Astrocyte (in vitro differentiated cells and primary cell): ENCODE results near the gene TK2. TPM values are rescaled to one million over a fixed set of nuclear protein-coding genes. Genes with fewer than 3 reads are reported as not detected.

ENCODE experiments used
- DNase-seq: peaks from one replicate; pipeline ENCODE4 v3.0.0-alpha.2; 2010; ENCODE audit warnings: low read depth
- FAIRE-seq: peaks from 2 replicates; lab custom pipeline; 2011; peaks lifted over from hg19 to GRCh38; lab: Jason Lieb, UNC
- H2AFZ ChIP-seq: 2 replicates; pipeline ENCODE4 v1.6.0; 2012; ENCODE audit warnings: low read depth, low read length, inconsistent platforms
- H3K27ac ChIP-seq: 2 replicates; pipeline ENCODE4 v1.5.1; 2011; ENCODE audit warnings: low read depth, low read length, inconsistent platforms
- H3K27me3 ChIP-seq: 2 replicates; pipeline ENCODE4 v1.6.0; 2011; ENCODE audit warnings: low read length, inconsistent platforms; ENCODE audit not compliant: insufficient read depth
- H3K36me3 ChIP-seq: 2 replicates; pipeline ENCODE4 v1.5.1; 2011; ENCODE audit warnings: low read length, inconsistent platforms; ENCODE audit not compliant: insufficient read depth
- H3K4me1 ChIP-seq: 2 replicates; pipeline ENCODE4 v1.5.1; 2011; ENCODE audit warnings: low read length, inconsistent platforms; ENCODE audit not compliant: insufficient read depth
- H3K4me2 ChIP-seq: 2 replicates; pipeline ENCODE4 v1.6.0; 2012; ENCODE audit warnings: low read length, inconsistent platforms
- H3K4me3 ChIP-seq: 2 replicates; pipeline ENCODE4 v1.5.1; 2011; ENCODE audit warnings: low read depth, mild to moderate bottlenecking, low read length, inconsistent platforms; ENCODE audit not compliant: insufficient read depth
- H3K79me2 ChIP-seq: 2 replicates; pipeline ENCODE4 v1.6.0; 2012; ENCODE audit warnings: mild to moderate bottlenecking, low read length, inconsistent platforms; ENCODE audit not compliant: insufficient read depth
- H3K9ac ChIP-seq: 2 replicates; pipeline ENCODE4 v1.6.0; 2012; ENCODE audit warnings: mild to moderate bottlenecking, low read length, inconsistent platforms
- H3K9me3 ChIP-seq: 2 replicates; pipeline ENCODE4 v1.5.1; 2012; ENCODE audit warnings: low read depth, mild to moderate bottlenecking, low read length, inconsistent platforms; ENCODE audit not compliant: insufficient read depth
- H4K20me1 ChIP-seq: 2 replicates; pipeline ENCODE4 v1.6.0; 2012; ENCODE audit warnings: low read length, inconsistent platforms; ENCODE audit not compliant: insufficient read depth
- H3K27ac Mint-ChIP-seq: one replicate; pipeline ENCODE4 v1.8.0; 2021; ENCODE audit warnings: mild to moderate bottlenecking, mixed read lengths; ENCODE audit not compliant: unreplicated experiment
- H3K27me3 Mint-ChIP-seq: one replicate; pipeline ENCODE4 v1.8.0; 2021; ENCODE audit warnings: low read depth, mixed read lengths; ENCODE audit not compliant: unreplicated experiment
- H3K36me3 Mint-ChIP-seq: one replicate; pipeline ENCODE4 v1.8.0; 2021; ENCODE audit warnings: low read depth, mixed read lengths; ENCODE audit not compliant: unreplicated experiment
- H3K4me1 Mint-ChIP-seq: one replicate; pipeline ENCODE4 v1.8.0; 2021; ENCODE audit warnings: low read depth, mixed read lengths; ENCODE audit not compliant: unreplicated experiment
- H3K4me3 Mint-ChIP-seq: one replicate; pipeline ENCODE4 v1.8.0; 2021; ENCODE audit warnings: mild to moderate bottlenecking, moderate library complexity, mixed read lengths; ENCODE audit not compliant: unreplicated experiment
- H3K9me3 Mint-ChIP-seq: one replicate; pipeline ENCODE4 v1.8.0; 2021; ENCODE audit warnings: mild to moderate bottlenecking, mixed read lengths; ENCODE audit not compliant: unreplicated experiment
- EZH2 ChIP-seq: IDR thresholded peaks from 2 replicates; pipeline ENCODE4 v1.6.1; 2012; ENCODE audit warnings: mild to moderate bottlenecking, low read length, inconsistent platforms; ENCODE audit not compliant: insufficient read depth
- total RNA-seq: library from RNA; stranded (reverse); gene quantifications from 2 replicates; pipeline ENCODE4 v1.2.1, GENCODE V29; 2021
- TF ChIP-seq, protein P1 (sequence below): IDR thresholded peaks from 2 replicates; pipeline ENCODE4 v1.5.1; 2011; ENCODE audit warnings: low read depth, mild to moderate bottlenecking, inconsistent platforms, low read length, moderate library complexity; ENCODE audit not compliant: insufficient read depth

The TK2 gene
- total RNA-seq, 1 donor from 2014 or later, result 12.4 TPM

DNA sequence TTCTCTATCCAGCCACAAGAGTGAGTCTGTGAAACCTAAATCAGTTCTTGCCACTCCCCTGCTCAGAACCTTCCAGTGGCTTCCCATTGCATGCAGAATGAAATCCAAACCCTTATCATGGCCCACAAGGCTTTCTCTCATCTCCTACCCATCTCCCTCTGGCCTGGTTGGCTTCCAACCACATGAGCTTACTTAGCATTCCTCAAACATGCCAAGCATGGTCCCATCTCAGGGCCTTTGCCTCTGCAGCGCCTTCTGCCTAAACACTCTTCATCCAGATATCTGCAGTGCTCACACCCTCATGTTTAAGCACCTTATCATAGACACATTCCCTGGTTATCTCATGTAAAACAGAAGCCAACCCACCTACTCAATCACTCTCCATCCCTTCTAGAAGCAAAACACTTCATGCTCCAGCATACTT lies 15.5 kb downstream of the TK2 start:
- H3K79me2 ChIP-seq, result no peaks in the 10 kb centered on the region
- FAIRE-seq (no peak), DNase-seq (peak; percentile 28)
- no peak overlapping the region for H3K4me3 Mint-ChIP-seq
- no peaks in the 10 kb centered on the region for H3K9me3 ChIP-seq
- peaks cover 34% of the 10 kb centered on the region for H3K36me3 Mint-ChIP-seq
- peaks cover 1% of the 10 kb centered on the region for H3K9me3 Mint-ChIP-seq
- peaks cover under 1% of the 10 kb centered on the region for H3K4me1 ChIP-seq
- peaks cover 11% of the 10 kb centered on the region for H3K27me3 Mint-ChIP-seq
- H3K4me1 Mint-ChIP-seq, result peaks cover 4% of the 10 kb centered on the region
- H3K27ac Mint-ChIP-seq, result no peak overlapping the region
- H3K9ac ChIP-seq, result no peak overlapping the region
- H3K27me3 ChIP-seq, result no peaks in the 10 kb centered on the region
- no peak overlapping the region for H3K4me3 ChIP-seq
- no peaks in the 10 kb centered on the region for H4K20me1 ChIP-seq
- TF ChIP-seq, protein P1, sequence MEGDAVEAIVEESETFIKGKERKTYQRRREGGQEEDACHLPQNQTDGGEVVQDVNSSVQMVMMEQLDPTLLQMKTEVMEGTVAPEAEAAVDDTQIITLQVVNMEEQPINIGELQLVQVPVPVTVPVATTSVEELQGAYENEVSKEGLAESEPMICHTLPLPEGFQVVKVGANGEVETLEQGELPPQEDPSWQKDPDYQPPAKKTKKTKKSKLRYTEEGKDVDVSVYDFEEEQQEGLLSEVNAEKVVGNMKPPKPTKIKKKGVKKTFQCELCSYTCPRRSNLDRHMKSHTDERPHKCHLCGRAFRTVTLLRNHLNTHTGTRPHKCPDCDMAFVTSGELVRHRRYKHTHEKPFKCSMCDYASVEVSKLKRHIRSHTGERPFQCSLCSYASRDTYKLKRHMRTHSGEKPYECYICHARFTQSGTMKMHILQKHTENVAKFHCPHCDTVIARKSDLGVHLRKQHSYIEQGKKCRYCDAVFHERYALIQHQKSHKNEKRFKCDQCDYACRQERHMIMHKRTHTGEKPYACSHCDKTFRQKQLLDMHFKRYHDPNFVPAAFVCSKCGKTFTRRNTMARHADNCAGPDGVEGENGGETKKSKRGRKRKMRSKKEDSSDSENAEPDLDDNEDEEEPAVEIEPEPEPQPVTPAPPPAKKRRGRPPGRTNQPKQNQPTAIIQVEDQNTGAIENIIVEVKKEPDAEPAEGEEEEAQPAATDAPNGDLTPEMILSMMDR, result no peak
- no peak for TF ChIP-seq EZH2
- no peak overlapping the region for H2AFZ ChIP-seq
- peaks cover 13% of the 10 kb centered on the region for H3K36me3 ChIP-seq
- H3K27ac ChIP-seq, result no peak overlapping the region
- no peak overlapping the region for H3K4me2 ChIP-seq

DNA sequence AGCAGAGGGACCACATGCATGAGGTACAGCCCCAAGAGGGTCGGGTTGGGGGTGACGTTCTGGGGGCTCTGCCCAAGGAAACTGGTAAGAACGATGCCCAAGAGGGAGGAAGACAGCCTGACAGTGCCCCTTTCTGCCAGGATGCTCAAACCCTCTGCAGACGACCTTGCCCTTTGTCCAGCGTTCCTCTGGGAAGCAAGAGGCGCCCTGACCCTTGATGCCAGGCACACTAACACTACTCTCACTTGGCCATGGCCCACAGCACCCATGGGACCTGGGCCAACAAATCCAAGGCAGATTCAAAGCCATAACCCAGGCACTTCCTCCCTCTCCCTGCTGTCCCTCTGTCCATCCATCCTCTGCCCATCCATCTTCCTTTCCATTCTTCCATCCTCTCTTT lies 20.4 kb downstream of the TK2 start:
- H3K9me3 ChIP-seq, result no peaks in the 10 kb centered on the region
- peaks cover 28% of the 10 kb centered on the region for H3K36me3 Mint-ChIP-seq
- H4K20me1 ChIP-seq, result no peaks in the 10 kb centered on the region
- no peak for TF ChIP-seq EZH2
- TF ChIP-seq, protein P1, result no peak
- no peak for FAIRE-seq
- no peak overlapping the region for H3K27ac ChIP-seq
- H3K27ac Mint-ChIP-seq, result no peak overlapping the region
- H3K79me2 ChIP-seq, result no peaks in the 10 kb centered on the region
- H2AFZ ChIP-seq, result no peak overlapping the region
- H3K4me3 Mint-ChIP-seq, result no peak overlapping the region
- H3K4me3 ChIP-seq, result no peak overlapping the region
- no peak overlapping the region for H3K9ac ChIP-seq
- no peak overlapping the region for H3K4me2 ChIP-seq
- peaks cover 9% of the 10 kb centered on the region for H3K27me3 Mint-ChIP-seq
- H3K4me1 ChIP-seq, result no peaks in the 10 kb centered on the region
- peaks cover 8% of the 10 kb centered on the region for H3K36me3 ChIP-seq
- no peak for DNase-seq
- H3K4me1 Mint-ChIP-seq, result peaks cover 7% of the 10 kb centered on the region
- no peaks in the 10 kb centered on the region for H3K27me3 ChIP-seq
- H3K9me3 Mint-ChIP-seq, result peaks cover 3% of the 10 kb centered on the region

DNA sequence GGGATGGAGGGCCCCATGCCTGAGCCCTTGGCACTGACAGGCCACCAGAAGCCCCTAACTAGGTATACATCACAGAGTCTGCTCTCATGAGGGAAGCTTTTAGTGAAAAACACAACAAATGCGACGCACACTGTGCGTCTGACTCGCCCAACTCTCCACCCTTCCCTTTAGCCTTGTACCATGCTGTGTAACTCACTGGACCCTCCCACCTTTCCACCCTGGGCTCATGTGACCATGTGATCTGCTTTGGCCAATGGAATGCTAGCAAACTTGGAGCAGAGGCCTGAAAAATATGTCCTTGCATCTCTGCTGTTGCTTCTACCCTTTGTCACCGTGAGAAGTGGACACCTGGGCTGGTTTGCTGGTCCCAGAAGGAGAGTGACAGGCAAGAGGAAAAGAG lies 21.6 kb downstream of the TK2 start:
- Mint-ChIP-seq H3K36me3 (peaks cover 28% of the 10 kb centered on the region), H3K4me1 (peaks cover 7% of the 10 kb centered on the region), H3K27ac (no peak overlapping the region), H3K9me3 (peaks cover 1% of the 10 kb centered on the region), H3K4me3 (no peak overlapping the region), H3K27me3 (peaks cover 7% of the 10 kb centered on the region)
- no peaks in the 10 kb centered on the region for H4K20me1 ChIP-seq
- no peaks in the 10 kb centered on the region for H3K27me3 ChIP-seq
- H3K4me1 ChIP-seq, result no peaks in the 10 kb centered on the region
- no peak overlapping the region for H3K9ac ChIP-seq
- TF ChIP-seq, protein P1, result no peak
- TF ChIP-seq EZH2, result no peak
- no peak for FAIRE-seq
- no peak for DNase-seq
- H3K4me2 ChIP-seq, result no peak overlapping the region
- no peak overlapping the region for H3K4me3 ChIP-seq
- no peak overlapping the region for H2AFZ ChIP-seq
- no peaks in the 10 kb centered on the region for H3K9me3 ChIP-seq
- H3K79me2 ChIP-seq, result no peaks in the 10 kb centered on the region
- H3K27ac ChIP-seq, result no peak overlapping the region
- peaks cover 8% of the 10 kb centered on the region for H3K36me3 ChIP-seq
